ENCODE measurements around the gene FARS2. TPM values are rescaled to one million over a fixed set of nuclear protein-coding genes. Genes with fewer than 3 reads are reported as not detected.
A peak's percentile ranks its signal among the peaks of the same experiment; 100 is the strongest.

Gene FARS2
- total RNA-seq (2021) (10.7 to 15.0 TPM (median 11.3 TPM) in 3 replicates), Bru-seq, nascent RNA (percentile 60 among the genes with signal in this experiment)
- long read RNA-seq, experiment 1, transcript FARS2-201 (7 exons, 1,663 nt) = major isoform, 31 of 56 reads
- long read RNA-seq, experiment 1, partial matches to known transcripts = 4 of 56 reads
- long read RNA-seq, experiment 1, other reads (novel, unspliced or antisense) = 20 of 56 reads
- long read RNA-seq, experiment 2, transcript FARS2-201 (7 exons, 1,663 nt) = major isoform, 5 of 13 reads
- long read RNA-seq, experiment 2, partial matches to known transcripts = 4 of 13 reads
- long read RNA-seq, experiment 2, other reads (novel, unspliced or antisense) = 2 of 13 reads
- long read RNA-seq, experiment 3, transcript FARS2-201 (7 exons, 1,663 nt) = major isoform, 30 of 44 reads
- long read RNA-seq, experiment 3, partial matches to known transcripts = 4 of 44 reads
- long read RNA-seq, experiment 3, other reads (novel, unspliced or antisense) = 10 of 44 reads

- Mint-ChIP-seq H3K36me3 (peaks cover 11% of the 10 kb centered on the region), H3K4me3 (peak within 1 kb of the TSS; percentile 88), H3K9me3 (peaks cover 6% of the 10 kb centered on the region), H3K27me3 (ENCODE audit: low read depth) (no peaks in the 10 kb centered on the region), H3K4me1 (peaks cover 6% of the 10 kb centered on the region), H3K27ac (peak within 1 kb of the TSS; percentile 98)
- POLR2A ChIA-PET = no interaction called here
- CTCF ChIA-PET = interaction anchor here (0.6 to 1.5 kb wide), 3 partner anchors 32 to 117 kb away, joined by 3 to 5 read pairs (median 4); no protein-coding TSS in a partner anchor
- ATAC-seq (peak; percentile 81), DNase-seq (ENCODE audit: low spot score) (peak; percentile 90)
- TF ChIP-seq AR (CRISPR knock-in tag; IDR thresholded peaks at IDR 0.05) (no peak), ZNF232 (CRISPR knock-in tag; IDR thresholded peaks at IDR 0.05) (no peak), GTF2I (CRISPR knock-in tag; conservative IDR thresholded peaks at IDR 0.05) (no peak), ZNF263 (CRISPR knock-in tag; IDR thresholded peaks at IDR 0.05; ENCODE audit: low read depth) (no peak), GRHL2 (CRISPR knock-in tag; IDR thresholded peaks at IDR 0.05; ENCODE audit: insufficient replicate concordance, severe bottlenecking) (no peak), CREB1 (CRISPR knock-in tag; IDR thresholded peaks at IDR 0.05) (no peak), TEAD1 (CRISPR knock-in tag; IDR thresholded peaks at IDR 0.05) (peak; percentile 16; the same call in 1 of the 2 replicates), HMGA2 (CRISPR knock-in tag; IDR thresholded peaks at IDR 0.05) (no peak), MXD4 (CRISPR knock-in tag; IDR thresholded peaks at IDR 0.05; ENCODE audit: borderline replicate concordance) (no peak), ZNF671 (CRISPR knock-in tag; IDR thresholded peaks at IDR 0.05) (no peak), ZMAT4 (CRISPR knock-in tag; IDR thresholded peaks at IDR 0.05) (no peak), ETV6 (CRISPR knock-in tag; IDR thresholded peaks at IDR 0.05) (peak; percentile 60; the same call in 1 of the 2 replicates), MYBL2 (CRISPR knock-in tag; IDR thresholded peaks at IDR 0.05) (0 out of 2 replicates have a peak, but pooled peaks have one; percentile 58), ZNF512 (CRISPR knock-in tag; IDR thresholded peaks at IDR 0.05; ENCODE audit: borderline replicate concordance) (no peak), CTCF (IDR thresholded peaks at IDR 0.05) (no peak), GABPB1 (CRISPR knock-in tag; IDR thresholded peaks at IDR 0.05) (0 out of 2 replicates have a peak, but pooled peaks have one; percentile 12), PRRX2 (CRISPR knock-in tag; IDR thresholded peaks at IDR 0.05) (no peak), RELA (CRISPR knock-in tag; IDR thresholded peaks at IDR 0.05; ENCODE audit: borderline replicate concordance) (no peak), USF1 (CRISPR knock-in tag; IDR thresholded peaks at IDR 0.05) (no peak), STAT6 (CRISPR knock-in tag; conservative IDR thresholded peaks at IDR 0.05; ENCODE audit: low read depth) (no peak), MAX (CRISPR knock-in tag; IDR thresholded peaks at IDR 0.05) (no peak), SP1 (CRISPR knock-in tag; conservative IDR thresholded peaks at IDR 0.05) (peak; percentile 51; the same call in 1 of the 2 replicates), ZSCAN18 (CRISPR knock-in tag; IDR thresholded peaks at IDR 0.05) (no peak), SOX15 (CRISPR knock-in tag; IDR thresholded peaks at IDR 0.05) (no peak)
These were observed at the start of gene FARS2, which contains the start of gene LYRM4 for GRCh38 chr6:5260661-5261544. Gene FARS2 (plus strand): TSS chr6:5261513. Gene LYRM4 (minus strand): TSS chr6:5260950. CDS start chr6:5260733, 217 bp downstream.

Measured in WTC11 (cell line).